Motor neuron (in vitro differentiated cells): ENCODE results near the gene PAQR7. TPM values are rescaled to one million over a fixed set of nuclear protein-coding genes. Genes with fewer than 3 reads are reported as not detected.

Experiments used
- ATAC-seq, 8 experiments: fragments of 200-7000 bp; cut with Tn5 transposase; replicated peaks in 6 of 8; 2 replicates each; pipeline ENCODE4 v1.8.0; 2021; ENCODE audit warnings: mild to moderate bottlenecking in 8 of 8, moderate library complexity in 8 of 8
- H3K27ac ChIP-seq, 2 donors: fragments of 250-450 bp; sonication (Bioruptor Pico); 2 replicates each; pipeline ENCODE4 v1.9.0; 2021; ENCODE audit warnings: antibody characterized with exemption in 2 of 2, mild to moderate bottlenecking in 2 of 2, moderate library complexity in 1 of 2
- H3K4me1 ChIP-seq, 2 donors: fragments of 250-450 bp; sonication (Bioruptor Pico); replicated peaks in 1 of 2; 2 replicates each; pipeline ENCODE4 v1.6.1; 2021; ENCODE audit warnings: antibody characterized with exemption in 2 of 2, mild to moderate bottlenecking in 2 of 2, moderate library complexity in 1 of 2
- H3K4me3 ChIP-seq, 5 donors: fragments of 250-450 bp; sonication (Bioruptor Pico); 2 replicates each; pipeline ENCODE4 v1.9.0; 2021; ENCODE audit warnings: antibody characterized with exemption in 5 of 5, mild to moderate bottlenecking in 5 of 5, moderate library complexity in 4 of 5
- WGBS, 10 experiments: fragments of 450-650 bp; shearing (Covaris generic); methylation state at CpG; one replicate each; pipeline ENCODE4 v1.0.0; 2022; 5-methylcytosine and 5-hydroxymethylcytosine counted together
- in situ Hi-C, 9 experiments: fragments of 400-800 bp; cut with MboI; loops; one replicate each; pipeline ENCODE4 v1.15.0; 2021; ENCODE audit warnings: low sequenced_read_pairs in 9 of 9, low pct_unique_long_range_greater_than_20kb in 2 of 9; ENCODE audit not compliant: unreplicated experiment in 9 of 9
- total RNA-seq, 8 experiments: library from RNA; unstranded; fragments of 300-600 nt; gene quantifications; 2 replicates each; pipeline versions ENCODE4 v1.2.3 to v1.2.4, GENCODE V29; 2022

The PAQR7 gene, protein sequence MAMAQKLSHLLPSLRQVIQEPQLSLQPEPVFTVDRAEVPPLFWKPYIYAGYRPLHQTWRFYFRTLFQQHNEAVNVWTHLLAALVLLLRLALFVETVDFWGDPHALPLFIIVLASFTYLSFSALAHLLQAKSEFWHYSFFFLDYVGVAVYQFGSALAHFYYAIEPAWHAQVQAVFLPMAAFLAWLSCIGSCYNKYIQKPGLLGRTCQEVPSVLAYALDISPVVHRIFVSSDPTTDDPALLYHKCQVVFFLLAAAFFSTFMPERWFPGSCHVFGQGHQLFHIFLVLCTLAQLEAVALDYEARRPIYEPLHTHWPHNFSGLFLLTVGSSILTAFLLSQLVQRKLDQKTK
- 10 to 100 TPM in 5 of 8 experiments, 1 to 10 TPM in 3; 8.9 to 14.5 (median 12.2) TPM for total RNA-seq

DNA sequence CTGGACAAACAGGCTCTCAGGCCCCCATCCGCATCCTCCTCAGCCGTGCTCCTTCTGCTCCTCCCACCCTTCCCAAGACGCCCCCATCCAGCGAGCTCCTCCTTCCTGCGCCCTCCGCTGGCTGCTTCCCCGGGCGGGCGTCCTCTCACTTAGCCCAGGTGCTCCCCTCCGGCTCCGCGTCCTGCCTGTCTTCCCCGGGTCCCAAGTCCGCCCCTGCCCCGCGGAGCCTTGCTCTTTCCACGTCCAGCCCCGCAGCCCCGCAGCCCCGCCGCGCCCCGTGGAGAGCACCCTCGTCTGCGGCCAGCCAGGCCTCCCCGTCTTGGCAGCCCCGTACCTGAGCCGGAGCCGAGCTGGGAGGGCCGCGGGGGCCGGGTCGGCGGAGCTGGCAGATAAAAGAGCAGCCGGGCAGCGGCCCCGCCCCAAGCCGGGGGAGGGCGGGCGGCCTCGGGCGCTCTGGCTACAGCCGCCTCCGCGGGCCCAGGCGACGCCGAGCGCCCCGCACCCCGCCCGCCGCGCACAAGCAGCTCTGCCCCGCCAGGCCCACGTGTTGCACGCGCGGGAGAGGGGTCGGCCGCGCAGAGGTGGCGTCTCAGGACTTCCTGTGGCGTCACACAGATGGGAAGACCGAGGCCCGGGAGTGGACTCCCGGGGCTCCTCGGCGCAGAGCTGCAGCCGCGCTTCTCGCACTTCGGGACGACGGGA lies at the start of gene PAQR7:
PAQR7 (minus strand) TSS at position 555 of the 702 bp plus-strand sequence. CDS start 11,869 bp downstream, outside the sequence.
- peak; percentile 84 to 92 (median 91) for ATAC-seq
- Histone ChIP-seq H3K27ac (peak within 1 kb of the TSS; percentile 62 to 86), H3K4me1 (peaks cover 12 to 31% of the 10 kb centered on the region in 2 donors), H3K4me3 (peak within 1 kb of the TSS; percentile 39 to 54 (median 48))
- in situ Hi-C loops, result loop anchor here in 2 of 9 experiments (25.0 kb wide), 1 partner anchor 112 kb away; the partner anchor contains the start of gene PAFAH2 (in 2 of the 2)
- WGBS, 10 experiments, result no CpG with 5 or more reads among the region's 75 CpGs

DNA sequence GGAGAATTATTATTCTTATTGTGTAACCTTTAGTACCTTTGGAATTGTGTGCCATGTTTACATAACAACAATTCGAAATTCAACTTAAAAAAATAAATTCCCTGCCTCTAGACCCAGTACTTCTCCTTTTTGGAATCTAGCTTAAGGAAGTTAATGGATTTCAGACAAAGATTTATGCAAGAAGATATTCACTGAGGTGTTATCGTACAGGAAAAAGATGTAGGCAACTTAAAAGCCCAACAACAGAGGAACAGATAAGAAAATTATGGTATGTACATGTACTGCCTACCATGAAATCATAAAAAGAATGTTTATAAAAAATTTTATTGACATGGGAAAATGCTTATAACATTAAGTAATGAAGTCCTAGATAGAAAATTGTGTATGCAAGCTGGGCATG lies 48.9 kb upstream of the PAQR7 start:
- WGBS, 10 experiments, result 43 to 100% (median 87%) methylated on average over 2 of the region's 2 CpGs
- Histone ChIP-seq H3K4me3 (no peak overlapping the region), H3K27ac (no peak overlapping the region), H3K4me1 (peaks cover 63 to 74% of the 10 kb centered on the region in 2 donors)
- in situ Hi-C loops, result no loop called here
- ATAC-seq, result no peak

DNA sequence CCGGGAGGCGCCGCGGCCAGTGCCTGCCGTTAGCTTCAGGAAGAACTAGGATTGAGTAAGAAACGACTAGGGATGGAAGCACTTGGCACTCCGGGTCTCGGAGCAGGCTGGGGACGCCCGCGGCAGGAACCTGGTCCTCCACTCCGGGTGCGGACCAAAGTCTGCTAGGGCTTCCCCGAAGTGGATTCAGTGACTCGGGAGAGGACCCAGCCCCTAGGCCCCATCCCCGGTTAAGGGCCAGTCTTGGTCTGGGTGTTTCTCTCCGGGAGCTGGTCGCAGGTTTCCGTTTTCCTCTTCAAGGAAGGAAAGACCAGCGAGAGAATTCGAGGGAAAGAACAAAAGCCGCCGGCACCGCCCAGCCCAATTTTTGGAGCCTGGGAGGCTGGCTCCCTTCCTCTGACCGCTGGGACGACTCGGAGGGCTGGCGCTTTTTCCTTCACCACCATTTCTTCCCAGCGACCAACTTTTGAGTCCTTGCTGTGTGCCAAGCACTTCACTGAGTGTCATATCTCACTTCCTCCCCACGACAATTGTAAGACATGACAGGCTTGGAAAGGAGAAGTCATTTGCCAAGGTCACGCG lies 47.6 kb upstream of the PAQR7 start:
- ATAC-seq, result peak in 7 of 8 experiments; percentile 22 to 77 (median 42)
- in situ Hi-C loops, result no loop called here
- WGBS, 10 experiments, result 3 to 40% (median 10%) methylated on average over 1 to 16 of the region's 32 CpGs; no CpG with 5 or more reads in 2 of the 10 experiments
- H3K4me1 ChIP-seq, result peaks cover 60 to 68% of the 10 kb centered on the region in 2 donors
- H3K4me3 ChIP-seq, result peak overlapping the region; percentile 12 to 32 (median 21)
- peak overlapping the region; percentile 15 to 67 for H3K27ac ChIP-seq

DNA sequence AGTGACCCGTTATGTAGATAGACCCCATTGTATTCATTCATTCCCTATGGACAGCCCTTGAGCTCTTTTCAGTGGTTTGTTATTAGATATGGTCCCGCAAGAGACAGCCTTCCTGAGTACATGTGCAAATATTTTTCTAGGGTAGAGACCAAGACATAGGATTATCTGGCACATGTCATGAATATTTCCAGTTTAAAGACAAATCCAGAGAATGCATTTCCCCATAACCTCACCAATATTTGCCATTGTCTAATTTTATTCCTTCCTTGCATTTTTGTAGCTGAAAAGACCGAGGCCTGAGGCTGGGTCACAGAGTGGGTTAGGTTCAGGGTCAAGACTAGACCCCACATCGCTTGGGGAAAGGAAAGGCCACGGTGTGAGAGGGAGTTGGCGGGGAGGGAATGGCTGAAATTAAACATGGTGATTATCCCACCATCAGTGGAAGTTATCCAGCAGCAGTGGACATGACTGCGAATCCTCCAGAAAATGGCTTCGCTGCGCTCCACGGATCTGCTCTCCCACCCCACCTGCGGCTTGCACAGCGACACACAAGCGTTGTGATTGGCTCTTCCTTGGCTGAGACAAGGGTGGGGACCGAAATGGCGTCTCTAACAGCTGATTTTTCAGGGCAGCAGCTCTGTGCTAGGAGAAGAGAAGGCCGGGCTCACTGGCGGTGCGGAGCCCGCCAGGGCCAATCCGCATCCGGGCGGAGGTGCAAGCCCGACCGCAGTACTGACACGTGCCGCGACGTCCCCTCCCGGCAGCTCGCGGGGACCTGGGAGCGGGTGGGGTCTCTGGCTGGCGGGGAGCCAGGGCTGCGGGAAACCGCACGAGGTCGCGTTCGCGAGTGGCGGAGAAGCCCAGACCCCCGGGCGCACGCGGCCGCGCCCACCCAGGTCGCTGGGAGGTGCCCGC lies 46.8 kb upstream of the PAQR7 start:
- peak overlapping the region; percentile 15 to 67 for H3K27ac ChIP-seq
- 8 to 48% (median 20%) methylated on average over 2 to 14 of the region's 49 CpGs for WGBS, 10 experiments
- in situ Hi-C loops, result no loop called here
- peaks cover 57 to 65% of the 10 kb centered on the region in 2 donors for H3K4me1 ChIP-seq
- peak overlapping the region; percentile 12 to 32 (median 21) for H3K4me3 ChIP-seq
- peak; percentile 56 to 86 (median 73) for ATAC-seq

DNA sequence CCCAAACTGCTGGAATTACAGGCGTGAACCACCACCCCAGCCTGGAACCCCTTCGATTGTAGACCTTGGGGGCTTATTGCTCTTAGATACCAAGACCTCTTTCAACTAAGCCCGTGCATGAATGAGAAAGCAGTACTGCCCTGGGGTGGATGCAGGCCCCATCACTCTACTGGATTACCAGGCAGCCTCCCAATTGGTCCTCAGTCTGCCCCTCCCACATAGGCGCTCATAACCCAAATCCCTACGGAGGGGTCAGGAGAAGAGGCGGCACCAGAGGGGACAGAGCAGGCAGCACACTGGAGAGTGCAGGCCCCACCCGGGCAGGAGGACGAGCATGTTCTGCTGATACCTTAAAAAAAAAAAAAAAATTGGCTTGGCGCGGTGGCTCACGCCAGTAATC lies 43.1 kb upstream of the PAQR7 start:
- Histone ChIP-seq H3K4me1 (peaks cover 35 to 40% of the 10 kb centered on the region in 2 donors), H3K4me3 (no peak overlapping the region), H3K27ac (no peak overlapping the region)
- no peak for ATAC-seq
- 80 to 100% (median 87%) methylated on average over 1 to 8 of the region's 11 CpGs; no CpG with 5 or more reads in 4 of the 10 experiments for WGBS, 10 experiments
- in situ Hi-C loops, result no loop called here

DNA sequence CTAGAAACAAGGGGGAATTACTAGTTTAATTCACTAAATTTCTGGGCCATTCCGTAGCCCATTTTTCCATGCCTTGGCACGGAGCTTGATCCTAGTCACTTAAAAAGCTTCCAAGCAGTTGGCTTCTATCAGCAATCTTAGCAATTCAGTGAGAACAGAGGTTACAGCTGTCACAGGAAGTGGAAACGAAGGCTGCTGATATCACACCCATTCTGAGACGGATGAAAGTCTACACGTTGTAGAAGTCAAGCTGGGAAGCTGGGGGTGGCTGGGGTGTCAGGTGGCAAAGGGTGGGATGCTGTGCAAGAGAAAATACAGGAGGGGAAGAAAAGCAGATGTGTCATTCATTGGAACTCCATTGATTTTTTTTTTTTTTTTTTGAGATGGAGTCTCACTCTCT lies 42.5 kb upstream of the PAQR7 start:
- 0 to 82% (median 60%) methylated on average over 1 to 4 of the region's 5 CpGs; no CpG with 5 or more reads in 3 of the 10 experiments for WGBS, 10 experiments
- ATAC-seq, result peak in 2 of 8 experiments; percentile 7 to 15
- Histone ChIP-seq H3K4me1 (peaks cover 28 to 34% of the 10 kb centered on the region in 2 donors), H3K27ac (peak overlapping the region in 1 of 2 donors; percentile 2), H3K4me3 (no peak overlapping the region)
- in situ Hi-C loops, result no loop called here

DNA sequence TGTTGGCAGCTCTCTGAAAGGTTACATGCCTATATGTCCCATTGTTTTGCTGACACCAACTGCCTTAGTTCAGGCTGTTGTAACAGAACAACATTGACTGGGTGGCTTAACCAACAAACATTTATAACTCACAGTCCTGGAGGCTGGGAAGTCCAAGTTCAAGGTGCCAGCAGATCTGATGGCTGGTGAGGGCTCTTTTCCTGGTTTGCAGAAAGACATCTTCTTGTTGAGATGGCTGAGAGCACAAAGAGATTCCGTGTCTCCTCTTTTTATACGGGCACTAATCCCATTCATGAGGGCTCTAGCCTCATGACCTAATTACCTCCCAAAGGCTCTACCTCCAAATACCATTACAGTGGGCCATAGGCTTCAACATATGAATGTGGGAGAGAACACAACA lies 41.0 kb upstream of the PAQR7 start:
- no peak overlapping the region for H3K4me3 ChIP-seq
- H3K27ac ChIP-seq, result no peak overlapping the region
- in situ Hi-C loops, result no loop called here
- no peak for ATAC-seq
- WGBS, 10 experiments, result 76 to 100% (median 83%) methylated on average over 2 of the region's 2 CpGs; no CpG with 5 or more reads in 5 of the 10 experiments
- peaks cover 13 to 18% of the 10 kb centered on the region in 2 donors for H3K4me1 ChIP-seq

DNA sequence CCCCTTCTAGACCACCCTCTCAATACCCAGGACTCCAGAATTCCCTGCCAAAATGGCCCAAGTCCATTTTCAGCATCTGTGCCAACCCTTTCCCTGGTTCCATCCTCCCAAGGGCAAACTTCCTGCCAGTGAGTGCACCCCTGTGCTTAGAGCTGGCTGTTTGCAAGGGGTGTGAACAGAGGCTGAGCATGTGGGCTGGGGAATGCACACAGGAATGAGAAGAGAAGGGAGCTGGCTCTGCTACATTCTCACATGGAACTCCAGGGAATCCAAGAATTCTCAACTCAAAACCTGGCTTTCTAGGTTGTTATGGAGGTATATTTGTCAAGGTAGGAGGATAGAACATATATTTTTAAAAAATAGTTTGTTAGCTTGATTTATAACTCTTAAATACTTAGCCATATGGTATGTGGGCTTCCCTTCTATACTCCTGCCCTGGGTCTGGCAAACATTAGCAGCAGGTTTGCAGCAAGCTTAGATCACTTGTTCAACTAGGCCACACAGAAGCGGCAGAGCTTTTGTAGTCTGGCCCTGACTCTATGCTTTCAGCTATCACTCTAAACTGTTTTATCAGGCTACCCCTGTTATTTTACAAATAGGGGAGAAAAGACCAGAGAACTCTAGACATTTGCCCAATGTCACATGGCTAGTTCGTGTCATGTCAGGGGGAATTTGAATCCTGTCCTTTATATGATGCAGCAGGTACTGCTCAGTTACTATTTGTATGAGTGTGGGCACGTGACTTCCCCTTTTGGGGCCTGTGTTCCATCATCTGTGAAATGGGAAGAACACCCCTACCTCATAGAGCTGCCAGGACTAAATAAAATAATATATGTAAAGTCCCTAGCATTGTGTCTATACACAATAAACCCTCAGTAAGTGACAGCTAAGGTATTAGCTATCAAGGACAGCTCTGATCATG lies 38.8 kb upstream of the PAQR7 start:
- 60 to 100% (median 93%) methylated on average over 1 to 3 of the region's 3 CpGs; no CpG with 5 or more reads in 1 of the 10 experiments for WGBS, 10 experiments
- in situ Hi-C loops, result no loop called here
- peak in 2 of 8 experiments; percentile 29 to 36 for ATAC-seq
- Histone ChIP-seq H3K4me1 (peaks cover 11 to 12% of the 10 kb centered on the region in 2 donors), H3K4me3 (no peak overlapping the region), H3K27ac (no peak overlapping the region)

DNA sequence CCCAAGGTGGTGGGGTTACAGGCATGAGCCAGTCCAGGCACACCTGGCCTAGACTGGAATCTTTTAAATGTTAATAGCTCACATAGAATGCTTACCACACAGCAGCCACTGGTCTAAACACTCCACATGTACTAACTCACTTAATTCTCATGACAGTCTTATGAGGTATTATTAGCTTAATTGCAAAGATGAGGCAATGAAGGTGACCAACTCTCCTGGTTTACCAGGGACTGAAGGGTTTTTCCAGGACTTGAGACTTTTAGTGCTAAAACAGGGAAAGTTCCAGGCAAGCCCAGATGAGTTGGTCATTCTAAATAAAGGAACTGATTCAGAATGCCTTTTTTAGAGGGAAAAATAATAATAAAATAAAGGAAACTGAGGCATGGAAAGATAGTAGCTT lies 37.7 kb upstream of the PAQR7 start:
- Histone ChIP-seq H3K4me3 (no peak overlapping the region), H3K4me1 (peaks cover 7 to 12% of the 10 kb centered on the region in 2 donors), H3K27ac (no peak overlapping the region)
- in situ Hi-C loops, result no loop called here
- no peak for ATAC-seq

DNA sequence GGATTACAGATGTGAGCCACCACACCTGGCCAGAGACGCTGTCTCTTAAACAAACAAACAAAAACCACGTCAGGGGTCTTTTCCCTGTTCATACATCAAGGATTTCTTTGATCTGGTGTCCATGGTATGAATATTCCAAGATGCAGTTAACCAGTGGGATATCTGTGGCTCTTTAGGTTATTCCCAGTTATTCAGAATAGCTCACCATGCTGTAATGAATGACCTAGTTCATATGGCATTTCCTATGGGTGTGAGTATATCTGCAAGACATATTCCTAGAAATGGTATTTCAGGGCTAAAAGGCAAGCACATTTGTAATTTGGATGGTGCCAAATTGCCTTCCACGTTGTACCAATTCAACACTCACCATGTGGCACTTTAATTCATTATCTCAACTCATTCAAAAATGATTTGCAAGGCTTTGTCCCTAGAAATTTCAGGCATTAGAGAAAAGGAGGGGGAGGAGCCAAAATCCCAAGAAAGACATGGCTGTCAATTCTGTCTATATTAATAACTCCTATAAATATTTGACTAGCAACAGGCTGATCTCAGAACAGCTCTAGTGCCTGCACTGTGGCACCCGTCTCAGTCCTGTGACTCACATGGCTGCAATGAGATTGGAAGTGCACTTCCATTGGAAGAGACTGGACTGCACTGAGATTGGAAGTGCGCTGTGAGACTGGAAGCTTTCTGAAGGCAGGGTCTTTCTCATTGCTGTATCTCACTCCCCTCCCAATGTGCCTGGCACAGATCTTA lies 36.7 kb upstream of the PAQR7 start:
- peaks cover 11 to 15% of the 10 kb centered on the region in 2 donors for H3K4me1 ChIP-seq
- peak in 3 of 8 experiments; percentile 55 to 96 (median 95) for ATAC-seq
- H3K27ac ChIP-seq, result no peak overlapping the region
- WGBS, 10 experiments, result 9 to 100% (median 83%) methylated on average over 1 to 5 of the region's 5 CpGs; no CpG with 5 or more reads in 1 of the 10 experiments
- in situ Hi-C loops, result no loop called here
- no peak overlapping the region for H3K4me3 ChIP-seq

DNA sequence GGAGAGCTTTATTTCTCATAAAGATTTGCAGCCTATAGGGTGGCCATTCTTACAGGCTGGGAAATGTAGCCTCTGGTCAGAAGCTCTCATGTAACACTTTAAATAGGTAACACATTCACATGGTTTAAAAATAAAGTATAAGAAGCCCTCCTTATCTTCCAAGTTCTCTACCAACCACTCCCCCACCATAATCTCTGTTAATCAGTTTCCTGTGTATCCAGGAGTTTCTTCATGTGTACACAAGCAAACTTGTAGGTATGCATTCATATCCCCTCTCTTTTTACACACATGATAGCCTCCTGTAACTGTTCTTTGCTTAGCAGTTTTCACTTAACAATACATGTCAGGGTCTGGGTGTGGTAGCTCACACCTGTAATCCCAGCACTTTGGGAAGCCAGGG lies 35.7 kb upstream of the PAQR7 start:
- in situ Hi-C loops, result no loop called here
- no peak for ATAC-seq
- Histone ChIP-seq H3K4me1 (peaks cover 19 to 23% of the 10 kb centered on the region in 2 donors), H3K27ac (no peak overlapping the region), H3K4me3 (no peak overlapping the region)
